HepG2 (cell line): Measurements from ENCODE around the gene KRTDAP. TPM values are rescaled to one million over a fixed set of nuclear protein-coding genes. Genes with fewer than 3 reads are reported as not detected.

ENCODE experiments used
- ATAC-seq: fragments of 200-7000 bp; cut with Tn5 transposase; 3 replicates; pipeline ENCODE4 v1.9.1; 2020; ENCODE audit warnings: mild to moderate bottlenecking, moderate library complexity
- BruUV-seq: library from RNA; stranded (reverse); fragments of 400-500 nt; replicated peaks from 2 replicates; lab custom pipeline; 2021; lab: Mats Ljungman, UMichigan
- CTCF ChIA-PET: fragments of 300-600 bp; formaldehyde crosslinking; extraction: SDS; loops from one replicate; lab custom pipeline; 2021; ENCODE audit warnings: low total read pairs, inconsistent platforms, low intra/inter-chr PET ratio; lab: Yijun Ruan, JAX
- POLR2A ChIA-PET: fragments of 350-600 bp; sonication (Branson Sonifier 250); formaldehyde crosslinking; loops from one replicate; lab custom pipeline; 2020; ENCODE audit warnings: antibody characterized with exemption, inconsistent platforms; lab: Yijun Ruan, JAX
- DNase-seq: peaks from one replicate; pipeline ENCODE4 v3.0.0-alpha.2; 2015; ENCODE audit warnings: low spot score
- FAIRE-seq: peaks from 3 replicates; lab custom pipeline; 2011; peaks lifted over from hg19 to GRCh38; lab: Jason Lieb, UNC
- H2AFZ ChIP-seq: one replicate; pipeline ENCODE4 v1.6.1; 2011; ENCODE audit warnings: low read length, inconsistent platforms
- H3K27ac ChIP-seq: fragments of 300-600 bp; 3 replicates; pipeline ENCODE4 v1.8.0; 2011; ENCODE audit warnings: mixed run types, mild to moderate bottlenecking, mixed read lengths, low read length, inconsistent platforms; ENCODE audit not compliant: insufficient read depth; ENCODE audit errors: extremely low read length
- H3K27me3 ChIP-seq, 2 experiments: fragments of 200-600 bp in 1 of 2; 2 replicates in 1 of 2; 3 replicates in 1 of 2; pipeline versions ENCODE4 v1.6.0 to v1.8.0; 2011; ENCODE audit warnings: low read length in 2 of 2, mild to moderate bottlenecking in 2 of 2, moderate library complexity in 2 of 2, inconsistent platforms in 1 of 2; ENCODE audit not compliant: insufficient read depth in 2 of 2, control insufficient read depth in 1 of 2
- H3K36me3 ChIP-seq, 2 experiments: fragments of 200-600 bp in 1 of 2; replicated peaks in 1 of 2; 2 replicates in 1 of 2; 3 replicates in 1 of 2; pipeline versions ENCODE4 v1.5.1 to v1.8.0; 2011; ENCODE audit warnings: low read length in 2 of 2, inconsistent platforms in 1 of 2; ENCODE audit not compliant: insufficient read depth in 2 of 2, control insufficient read depth in 1 of 2
- H3K4me1 ChIP-seq: 2 replicates; pipeline ENCODE4 v1.5.1; 2012; ENCODE audit warnings: low read length, inconsistent platforms; ENCODE audit not compliant: insufficient read depth
- H3K4me2 ChIP-seq: 2 replicates; pipeline ENCODE4 v1.6.0; 2011; ENCODE audit warnings: low read depth, low read length, inconsistent platforms
- H3K4me3 ChIP-seq, 3 experiments: fragments of 200-600 bp in 1 of 3; sonication (generic), shearing (Covaris generic) in 1 of 3; replicated peaks in 1 of 3; 2 replicates each; pipeline ENCODE4 v1.5.1; 2011 to 2016; ENCODE audit warnings: low read length in 3 of 3, inconsistent platforms in 2 of 3, low read depth in 2 of 3, mild to moderate bottlenecking in 2 of 3, control low read depth in 1 of 3, mixed read lengths in 1 of 3; ENCODE audit not compliant: insufficient read depth in 1 of 3
- H3K79me2 ChIP-seq: one replicate; pipeline ENCODE4 v1.6.1; 2011; ENCODE audit warnings: low read length, inconsistent platforms; ENCODE audit not compliant: insufficient read depth
- H3K9ac ChIP-seq: 2 replicates; pipeline ENCODE4 v1.6.0; 2011; ENCODE audit warnings: mild to moderate bottlenecking, low read depth, low read length, inconsistent platforms; ENCODE audit not compliant: insufficient read depth
- H3K9me3 ChIP-seq: 2 replicates; pipeline ENCODE4 v1.5.1; 2012; ENCODE audit warnings: mild to moderate bottlenecking, low read length
- H4K20me1 ChIP-seq: 2 replicates; pipeline ENCODE4 v1.6.0; 2011; ENCODE audit warnings: inconsistent platforms, mild to moderate bottlenecking, low read length, moderate library complexity; ENCODE audit not compliant: insufficient read depth
- RERE ChIP-seq: IDR thresholded peaks from 2 replicates; pipeline ENCODE4 v1.6.1; 2016; ENCODE audit warnings: low read depth, missing genetic modification reagents, missing compliant biosample characterization
- RFX3 ChIP-seq: IDR thresholded peaks from 2 replicates; pipeline ENCODE4 v1.6.1; 2016; ENCODE audit warnings: missing biosample characterization, missing genetic modification reagents
- ZNF557 ChIP-seq: sonication (generic); formaldehyde crosslinking; IDR thresholded peaks from 2 replicates; pipeline ENCODE4 v1.4.0; 2020; ENCODE audit warnings: missing genetic modification reagents
- WGBS: methylation state at CpG from one replicate; pipeline ENCODE4 v1.1.6; 2017; ENCODE audit warnings: low lambda C conversion rate; 5-methylcytosine and 5-hydroxymethylcytosine counted together
- in situ Hi-C: cut with HindIII; loops from 2 replicates; pipeline ENCODE4 v1.10.0; 2017; ENCODE audit warnings: low pct_unique_long_range_greater_than_20kb; ENCODE audit not compliant: extremely low pct_ligation_motif_present
- intact Hi-C: fragments of 100-400 bp; cut with micrococcal nuclease; formaldehyde crosslinking; loops from one replicate; pipeline ENCODE4 v1.10.0; 2022; ENCODE audit not compliant: unreplicated experiment
- polyA plus RNA-seq, 8 experiments: library from polyadenylated mRNA; depleted of rRNA in 3 of 8; stranded (reverse) in 7 of 8; unstranded in 1 of 8; fragments of >200 nt; fragmentation: Illumina TruSeq in 4 of 8; extraction: Trizol in 4 of 8; gene quantifications; 2 replicates each; pipeline versions ENCODE4 v1.2.1 to v1.2.3, GENCODE V29; 2011 to 2016; ENCODE audit warnings: low read depth in 4 of 8, missing spikeins in 1 of 8, mixed read lengths in 1 of 8; ENCODE audit not compliant: insufficient read depth in 1 of 8
- total RNA-seq, 5 experiments: library from RNA; depleted of rRNA; stranded (reverse); fragments of >200 nt; fragmentation: Illumina TruSeq; extraction: Trizol; gene quantifications; 2 replicates each; pipeline ENCODE4 v1.2.3, GENCODE V29; 2016; ENCODE audit warnings: low read depth in 1 of 5

Gene KRTDAP
- total and polyA plus RNA-seq, 2 of the 13 experiments (the other 11 are each of a cell fraction or from before 2014, with no cell fraction given): 0.86 to 1.5 TPM

GRCh38 chr19:35455616-35456201, 34.6 kb downstream of the KRTDAP start (continued):
- no peak for TF ChIP-seq RERE

GRCh38 chr19:35454663-35455062, 35.6 kb downstream of the KRTDAP start:
- Histone ChIP-seq H3K9ac (no peak overlapping the region), H3K27me3 (peaks cover 2 to 12% of the 10 kb centered on the region in 2 experiments; a peak in 4 of 5 replicates), H4K20me1 (no peaks in the 10 kb centered on the region), H3K9me3 (no peaks in the 10 kb centered on the region), H3K4me2 (peak overlapping the region; percentile 9; the same call in 1 of the 2 replicates), H3K4me3 (no peak overlapping the region), H3K4me1 (peaks cover 55% of the 10 kb centered on the region), H2AFZ (no peak overlapping the region), H3K36me3 (no peaks in the 10 kb centered on the region), H3K27ac (no peak overlapping the region), H3K79me2 (no peaks in the 10 kb centered on the region)
- WGBS: 44% methylated on average over 2 of the region's 2 CpGs
- no peak for FAIRE-seq
- ChIA-PET POLR2A (no interaction called here), CTCF (no interaction called here)
- no TSS peak for BruUV-seq
- peak; percentile 35; the same call in 1 of the 2 replicates for TF ChIP-seq RFX3 (CRISPR knock-in tag)
- no peak for TF ChIP-seq ZNF557
- intact Hi-C loops: loop anchor here (5.0 kb wide), 1 partner anchor 187 kb away; the partner anchor contains the start of gene USF2
- no peak for ATAC-seq
- DNase-seq: no peak
- in situ Hi-C loops: no loop called here
